Keratinocyte (primary cell): ENCODE results near the gene IKZF5. TPM values are rescaled to one million over a fixed set of nuclear protein-coding genes. Genes with fewer than 3 reads are reported as not detected.

Experiments used
- DNase-seq: peaks from one replicate; pipeline ENCODE4 v3.0.0-alpha.2; 2011; ENCODE audit warnings: low read depth, missing footprints, low spot score
- FAIRE-seq: peaks from 2 replicates; lab custom pipeline; 2011; peaks lifted over from hg19 to GRCh38; lab: Jason Lieb, UNC
- H2AFZ ChIP-seq: 2 replicates; pipeline ENCODE4 v1.6.0; 2012; ENCODE audit warnings: low read length, control low read depth, inconsistent platforms; ENCODE audit not compliant: control insufficient read depth
- H3K27ac ChIP-seq: 2 replicates; pipeline ENCODE4 v1.5.1; 2011; ENCODE audit warnings: low read length; ENCODE audit not compliant: control insufficient read depth, insufficient read depth
- H3K27me3 ChIP-seq: 3 replicates; pipeline ENCODE4 v1.6.0; 2011; ENCODE audit warnings: low read length; ENCODE audit not compliant: control insufficient read depth, insufficient read depth; ENCODE audit errors: extremely low read depth
- H3K36me3 ChIP-seq, 2 experiments: 2 replicates in 1 of 2; 3 replicates in 1 of 2; pipeline ENCODE4 v1.5.1; 2011; ENCODE audit warnings: low read length in 2 of 2, mild to moderate bottlenecking in 1 of 2; ENCODE audit not compliant: control insufficient read depth in 2 of 2, insufficient read depth in 2 of 2; ENCODE audit errors: extremely low read depth in 1 of 2
- H3K4me1 ChIP-seq: 3 replicates; pipeline ENCODE4 v1.5.1; 2011; ENCODE audit warnings: low read length; ENCODE audit not compliant: control insufficient read depth, insufficient read depth; ENCODE audit errors: extremely low read depth
- H3K4me2 ChIP-seq: 3 replicates; pipeline ENCODE4 v1.6.0; 2011; ENCODE audit warnings: low read depth, low read length; ENCODE audit not compliant: control insufficient read depth, insufficient read depth; ENCODE audit errors: extremely low read depth
- H3K4me3 ChIP-seq, 3 experiments: fragments of 200-600 bp in 1 of 3; sonication (generic) in 1 of 3; 2 replicates in 2 of 3; 3 replicates in 1 of 3; pipeline ENCODE4 v1.5.1; 2011 to 2016; ENCODE audit warnings: low read length in 3 of 3, mild to moderate bottlenecking in 3 of 3, control low read depth in 2 of 3, inconsistent platforms in 1 of 3, low read depth in 1 of 3, mixed read lengths in 1 of 3, mixed run types in 1 of 3, moderate library complexity in 1 of 3; ENCODE audit not compliant: control insufficient read depth in 2 of 3, insufficient read depth in 2 of 3; ENCODE audit errors: extremely low read depth in 1 of 3
- H3K79me2 ChIP-seq: 2 replicates; pipeline ENCODE4 v1.6.0; 2012; ENCODE audit warnings: low read length; ENCODE audit not compliant: control insufficient read depth, insufficient read depth
- H3K9ac ChIP-seq: 3 replicates; pipeline ENCODE4 v1.6.0; 2011; ENCODE audit warnings: low read length; ENCODE audit not compliant: control insufficient read depth, insufficient read depth; ENCODE audit errors: extremely low read depth
- H3K9me1 ChIP-seq: 3 replicates; pipeline ENCODE4 v1.6.0; 2011; ENCODE audit warnings: low read length; ENCODE audit not compliant: control insufficient read depth, insufficient read depth; ENCODE audit errors: extremely low read depth
- H3K9me3 ChIP-seq: 2 replicates; pipeline ENCODE4 v1.5.1; 2012; ENCODE audit warnings: low read depth, low read length; ENCODE audit not compliant: control insufficient read depth
- H4K20me1 ChIP-seq: 3 replicates; pipeline ENCODE4 v1.6.0; 2011; ENCODE audit warnings: low read length; ENCODE audit not compliant: control insufficient read depth, insufficient read depth; ENCODE audit errors: extremely low read depth
- EZH2 ChIP-seq: IDR thresholded peaks from one replicate; pipeline ENCODE4 v1.6.1; 2012; ENCODE audit warnings: inconsistent platforms, mild to moderate bottlenecking, low read length, moderate library complexity
- dilution Hi-C: fragments of 300-500 bp; cut with MboI; formaldehyde crosslinking; loops from one replicate; pipeline ENCODE4 v1.7.0; 2020; ENCODE audit warnings: low sequenced_read_pairs; ENCODE audit not compliant: extremely low pct_ligation_motif_present
- polyA plus RNA-seq, 5 experiments: library from polyadenylated mRNA; depleted of rRNA in 3 of 5; stranded (reverse) in 3 of 5; stranded (forward) in 1 of 5; unstranded in 1 of 5; fragments of >200 nt; gene quantifications; 1 replicate in 1 of 5; 2 replicates in 3 of 5; 3 replicates in 1 of 5; pipeline versions ENCODE4 v1.2.1 to v1.2.3, GENCODE V29; 2011 to 2012; ENCODE audit warnings: missing spikeins in 2 of 5, low read depth in 1 of 5, low replicate concordance in 1 of 5
- TF ChIP-seq, protein P1 (sequence below), 3 experiments: IDR thresholded peaks in 1 of 3; conservative IDR thresholded peaks in 1 of 3; optimal IDR thresholded peaks in 1 of 3; 2 replicates in 2 of 3; 3 replicates in 1 of 3; pipeline versions ENCODE3 to v1.5.1; 2011; ENCODE audit warnings: low read length in 3 of 3, mild to moderate bottlenecking in 3 of 3, moderate library complexity in 2 of 3, control low read depth in 1 of 3, inconsistent platforms in 1 of 3; ENCODE audit not compliant: insufficient read depth in 2 of 3; ENCODE audit errors: extremely low read depth in 1 of 3

The IKZF5 gene
- polyA plus RNA-seq, 1 donor (not counting 4 experiments of a cell fraction or from before 2014, with no cell fraction given) = 6.5 TPM

DNA sequence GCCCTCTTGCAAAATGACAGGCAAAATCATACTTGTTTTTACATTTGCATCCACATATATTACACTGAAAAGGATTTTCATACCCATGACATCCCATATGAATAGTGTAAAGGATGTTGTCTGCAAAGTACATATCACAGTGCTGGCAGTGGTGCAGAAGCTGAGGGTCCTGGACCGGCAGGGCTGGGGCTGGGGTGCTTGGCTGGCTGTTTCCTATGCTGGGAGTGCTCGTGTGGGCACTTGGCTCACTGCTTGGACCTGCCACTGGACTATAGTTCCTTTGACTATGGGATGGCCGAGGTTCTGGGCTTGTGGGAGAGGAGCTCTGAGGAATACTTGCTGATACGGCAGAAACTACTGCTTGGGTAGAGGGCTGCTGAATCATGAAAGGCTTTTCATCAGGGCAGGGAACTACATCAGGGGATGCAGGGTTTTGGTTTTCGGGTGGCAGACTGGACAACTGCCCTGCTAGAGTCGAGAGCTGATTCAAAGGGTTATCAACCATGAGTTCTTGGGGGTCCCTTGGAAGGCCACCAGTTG is 14.7 kb downstream of the IKZF5 start:
- no peaks in the 10 kb centered on the region for H4K20me1 ChIP-seq
- H3K9ac ChIP-seq = no peak overlapping the region
- no peak overlapping the region for H3K4me3 ChIP-seq
- no peaks in the 10 kb centered on the region for H3K9me3 ChIP-seq
- TF ChIP-seq EZH2 = no peak
- TF ChIP-seq, protein P1, sequence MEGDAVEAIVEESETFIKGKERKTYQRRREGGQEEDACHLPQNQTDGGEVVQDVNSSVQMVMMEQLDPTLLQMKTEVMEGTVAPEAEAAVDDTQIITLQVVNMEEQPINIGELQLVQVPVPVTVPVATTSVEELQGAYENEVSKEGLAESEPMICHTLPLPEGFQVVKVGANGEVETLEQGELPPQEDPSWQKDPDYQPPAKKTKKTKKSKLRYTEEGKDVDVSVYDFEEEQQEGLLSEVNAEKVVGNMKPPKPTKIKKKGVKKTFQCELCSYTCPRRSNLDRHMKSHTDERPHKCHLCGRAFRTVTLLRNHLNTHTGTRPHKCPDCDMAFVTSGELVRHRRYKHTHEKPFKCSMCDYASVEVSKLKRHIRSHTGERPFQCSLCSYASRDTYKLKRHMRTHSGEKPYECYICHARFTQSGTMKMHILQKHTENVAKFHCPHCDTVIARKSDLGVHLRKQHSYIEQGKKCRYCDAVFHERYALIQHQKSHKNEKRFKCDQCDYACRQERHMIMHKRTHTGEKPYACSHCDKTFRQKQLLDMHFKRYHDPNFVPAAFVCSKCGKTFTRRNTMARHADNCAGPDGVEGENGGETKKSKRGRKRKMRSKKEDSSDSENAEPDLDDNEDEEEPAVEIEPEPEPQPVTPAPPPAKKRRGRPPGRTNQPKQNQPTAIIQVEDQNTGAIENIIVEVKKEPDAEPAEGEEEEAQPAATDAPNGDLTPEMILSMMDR (optimal IDR thresholded peaks at IDR 0.05 in 1 of 3, IDR thresholded peaks at IDR 0.05 in 1 of 3, conservative IDR thresholded peaks at IDR 0.05 in 1 of 3; ENCODE audit: extremely low read depth in 1 of 3, insufficient read depth in 2 of 3, low read length in 3 of 3) = no peak
- no peak overlapping the region for H2AFZ ChIP-seq
- H3K27ac ChIP-seq = no peak overlapping the region
- H3K4me2 ChIP-seq = no peak overlapping the region
- dilution Hi-C loops = no loop called here
- FAIRE-seq = no peak
- H3K36me3 ChIP-seq = peaks cover 8 to 16% of the 10 kb centered on the region in 2 experiments
- no peak for DNase-seq
- no peaks in the 10 kb centered on the region for H3K9me1 ChIP-seq
- H3K79me2 ChIP-seq = peaks cover under 1% of the 10 kb centered on the region
- H3K4me1 ChIP-seq = no peaks in the 10 kb centered on the region
- no peaks in the 10 kb centered on the region for H3K27me3 ChIP-seq

DNA sequence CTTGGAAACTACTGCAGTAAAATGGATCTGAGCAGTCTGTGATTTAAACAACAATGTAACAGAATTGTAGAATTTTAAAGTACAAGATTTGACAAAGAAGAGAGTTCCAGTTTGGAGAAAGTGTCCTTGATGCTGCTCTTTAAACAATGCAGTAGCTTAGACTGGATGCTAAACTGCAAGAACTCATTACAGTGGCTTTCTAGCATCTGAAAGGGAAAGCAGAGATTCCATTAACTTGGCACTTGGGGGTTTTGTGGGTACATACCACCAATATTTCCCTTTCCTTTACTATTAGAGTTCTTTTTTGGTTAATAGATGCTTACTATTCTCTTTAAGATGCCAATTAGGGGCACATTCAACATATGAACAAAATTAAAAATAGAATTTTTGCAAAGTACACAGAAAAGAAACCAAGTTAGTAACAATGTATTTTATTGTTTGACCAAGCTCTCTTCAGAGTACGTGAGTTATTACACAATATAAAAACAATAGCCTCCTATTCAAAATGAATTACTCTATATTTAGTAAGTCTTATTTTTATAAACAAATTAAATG is 16.5 kb downstream of the IKZF5 start:
- no peak overlapping the region for H3K9ac ChIP-seq
- H3K9me1 ChIP-seq = no peaks in the 10 kb centered on the region
- H3K27me3 ChIP-seq = no peaks in the 10 kb centered on the region
- H2AFZ ChIP-seq = no peak overlapping the region
- dilution Hi-C loops = no loop called here
- H3K4me1 ChIP-seq = no peaks in the 10 kb centered on the region
- H4K20me1 ChIP-seq = no peaks in the 10 kb centered on the region
- TF ChIP-seq, protein P1 (optimal IDR thresholded peaks at IDR 0.05 in 1 of 3, IDR thresholded peaks at IDR 0.05 in 1 of 3, conservative IDR thresholded peaks at IDR 0.05 in 1 of 3; ENCODE audit: extremely low read depth in 1 of 3, insufficient read depth in 2 of 3, low read length in 3 of 3) = no peak
- no peak for TF ChIP-seq EZH2
- DNase-seq (no peak), FAIRE-seq (no peak)
- H3K27ac ChIP-seq = no peak overlapping the region
- H3K4me3 ChIP-seq = no peak overlapping the region
- no peaks in the 10 kb centered on the region for H3K9me3 ChIP-seq
- H3K4me2 ChIP-seq = no peak overlapping the region
- no peaks in the 10 kb centered on the region for H3K79me2 ChIP-seq
- H3K36me3 ChIP-seq = peaks cover 10 to 14% of the 10 kb centered on the region in 2 experiments
